HepG2 (cell line): ENCODE data around the gene TMCC2. TPM values are rescaled to one million over a fixed set of nuclear protein-coding genes. Genes with fewer than 3 reads are reported as not detected.
A peak's percentile ranks its signal among the peaks of the same experiment; 100 is the strongest.

Source experiments
- AFF4 ChIP-seq: sonication (generic); formaldehyde crosslinking; IDR thresholded peaks from 2 replicates; pipeline ENCODE4 v1.4.0; 2020; ENCODE audit warnings: missing genetic modification reagents
- ARID5B ChIP-seq: IDR thresholded peaks from 2 replicates; pipeline ENCODE4 v1.4.0; 2020; ENCODE audit warnings: mild to moderate bottlenecking, missing genetic modification reagents
- EP300 ChIP-seq, 3 experiments: sonication (generic) in 1 of 3; formaldehyde crosslinking in 1 of 3; IDR thresholded peaks; 2 replicates each; pipeline versions ENCODE4 v1.5.1 to v1.6.1; 2011 to 2020; ENCODE audit warnings: low read depth in 2 of 3, low read length in 2 of 3, borderline replicate concordance in 1 of 3, improper control_type of control experiment in 1 of 3, mild to moderate bottlenecking in 1 of 3, missing genetic modification reagents in 1 of 3, moderate library complexity in 1 of 3
- JUNB ChIP-seq: sonication (generic); formaldehyde crosslinking; IDR thresholded peaks from 2 replicates; pipeline ENCODE4 v1.8.0; 2022; ENCODE audit warnings: missing genetic modification reagents, mild to moderate bottlenecking, borderline replicate concordance
- NFE2L2 ChIP-seq: fragments of 150-350 bp; IDR thresholded peaks from 2 replicates; pipeline ENCODE4 v1.6.1; 2014; ENCODE audit warnings: low read length
- SMARCE1 ChIP-seq: fragments of 450-650 bp; IDR thresholded peaks from 2 replicates; pipeline ENCODE4 v1.6.1; 2017; ENCODE audit warnings: borderline replicate concordance
- SOX6 ChIP-seq, 2 experiments: fragments of 450-650 bp in 1 of 2; sonication (generic) in 1 of 2; formaldehyde crosslinking in 1 of 2; IDR thresholded peaks; 2 replicates each; pipeline versions ENCODE4 v1.4.0 to v1.6.1; 2017 to 2020; ENCODE audit warnings: antibody characterized with exemption in 1 of 2, mild to moderate bottlenecking in 1 of 2, missing genetic modification reagents in 1 of 2
- ZNF331 ChIP-seq: sonication (generic); formaldehyde crosslinking; IDR thresholded peaks from 2 replicates; pipeline ENCODE4 v1.4.0; 2020; ENCODE audit warnings: missing genetic modification reagents
- ZNF460 ChIP-seq: sonication (generic); formaldehyde crosslinking; IDR thresholded peaks from 2 replicates; pipeline ENCODE4 v1.5.1; 2020; ENCODE audit warnings: missing genetic modification reagents, mild to moderate bottlenecking, borderline replicate concordance
- ZNF468 ChIP-seq: sonication (generic); formaldehyde crosslinking; IDR thresholded peaks from 2 replicates; pipeline ENCODE4 v1.8.0; 2022; ENCODE audit warnings: mild to moderate bottlenecking, moderate library complexity, missing genetic modification reagents
- ZNF589 ChIP-seq: sonication (generic); formaldehyde crosslinking; conservative IDR thresholded peaks from 2 replicates; pipeline ENCODE4 v1.8.0; 2022; ENCODE audit warnings: mild to moderate bottlenecking, moderate library complexity, missing genetic modification reagents
- ZNF652 ChIP-seq: IDR thresholded peaks from 2 replicates; pipeline ENCODE4 v1.6.1; 2016; ENCODE audit warnings: low read depth, borderline replicate concordance
- ZNF691 ChIP-seq: sonication (generic); formaldehyde crosslinking; IDR thresholded peaks from 2 replicates; pipeline ENCODE4 v1.4.0; 2020; ENCODE audit warnings: missing genetic modification reagents, low read depth, mild to moderate bottlenecking, borderline replicate concordance
- ZSCAN25 ChIP-seq: sonication (generic); formaldehyde crosslinking; IDR thresholded peaks from 2 replicates; pipeline ENCODE4 v1.8.0; 2022; ENCODE audit warnings: mild to moderate bottlenecking, missing genetic modification reagents
- polyA plus RNA-seq, 8 experiments: library from polyadenylated mRNA; depleted of rRNA in 3 of 8; stranded (reverse) in 7 of 8; unstranded in 1 of 8; fragments of >200 nt; fragmentation: Illumina TruSeq in 4 of 8; extraction: Trizol in 4 of 8; gene quantifications; 2 replicates each; pipeline versions ENCODE4 v1.2.1 to v1.2.3, GENCODE V29; 2011 to 2016; ENCODE audit warnings: low read depth in 4 of 8, missing spikeins in 1 of 8, mixed read lengths in 1 of 8; ENCODE audit not compliant: insufficient read depth in 1 of 8
- total RNA-seq, 5 experiments: library from RNA; depleted of rRNA; stranded (reverse); fragments of >200 nt; fragmentation: Illumina TruSeq; extraction: Trizol; gene quantifications; 2 replicates each; pipeline ENCODE4 v1.2.3, GENCODE V29; 2016; ENCODE audit warnings: low read depth in 1 of 5

Gene TMCC2
- total and polyA plus RNA-seq, 2 of the 13 experiments (the other 11 are each of a cell fraction or from before 2014, with no cell fraction given) = 0.12 to 0.24 TPM

- TF ChIP-seq ZNF589 (CRISPR knock-in tag) (no peak), ZNF468 (CRISPR knock-in tag) (no peak), AFF4 (no peak), ZNF652 (CRISPR knock-in tag) (no peak), ZSCAN25 (no peak; the same call in 1 of the 2 replicates), JUNB (CRISPR knock-in tag) (peak; percentile 86; the same call in 1 of the 2 replicates), ZNF331 (peak; percentile 54; the same call in 1 of the 2 replicates), SOX6 (IDR thresholded peaks at IDR 0.05) (no peak), SOX6 (CRISPR knock-in tag; IDR thresholded peaks at IDR 0.05) (peak; percentile 73), NFE2L2 (no peak), EP300 (IDR thresholded peaks at IDR 0.05; ENCODE audit: low read depth in 2 of 2, low read length in 2 of 2) (peak in 1 of 2 experiments; percentile 42; a peak in 1 of 4 replicates), EP300 (CRISPR knock-in tag; IDR thresholded peaks at IDR 0.05; ENCODE audit: borderline replicate concordance) (peak; percentile 38), ARID5B (CRISPR knock-in tag) (peak; percentile 54), SMARCE1 (no peak), ZNF460 (CRISPR knock-in tag) (no peak), ZNF691 (CRISPR knock-in tag) (no peak)
Observed at GRCh38 chr1:205294175-205294917, 66.6 kb downstream of the TMCC2 start (continued).
